OCI-LY1 (cell line): ENCODE measurements around the gene KIAA0586.
A peak's percentile ranks its signal among the peaks of the same experiment; 100 is the strongest.

Experiments
- H2AFZ ChIP-seq: fragments of 200-600 bp; sonication (generic), shearing (Covaris generic); 2 replicates; pipeline ENCODE4 v1.6.0; 2014; ENCODE audit warnings: antibody characterized with exemption, mild to moderate bottlenecking, low read length
- H3F3A ChIP-seq: fragments of 200-600 bp; sonication (generic), shearing (Covaris generic); 2 replicates; pipeline ENCODE4 v1.6.0; 2014; ENCODE audit warnings: mild to moderate bottlenecking, antibody characterized with exemption, low read length, moderate library complexity; ENCODE audit not compliant: insufficient read depth
- H3K27ac ChIP-seq: fragments of 200-600 bp; sonication (generic); 2 replicates; pipeline ENCODE4 v1.5.1; 2014; ENCODE audit warnings: low read length, mixed run types, mild to moderate bottlenecking, low read depth; ENCODE audit not compliant: poor library complexity, severe bottlenecking
- H3K27me3 ChIP-seq: fragments of 200-600 bp; sonication (generic); 2 replicates; pipeline ENCODE4 v1.6.0; 2014; ENCODE audit warnings: antibody characterized with exemption, mild to moderate bottlenecking, low read length, moderate library complexity; ENCODE audit not compliant: insufficient read depth
- H3K36me3 ChIP-seq: fragments of 200-600 bp; sonication (generic); 2 replicates; pipeline ENCODE4 v1.6.1; 2014; ENCODE audit warnings: mild to moderate bottlenecking, antibody characterized with exemption, low read length, moderate library complexity, mixed read lengths; ENCODE audit not compliant: insufficient read depth
- H3K4me1 ChIP-seq: fragments of 200-600 bp; sonication (generic); 2 replicates; pipeline ENCODE4 v1.5.1; 2014; ENCODE audit warnings: mild to moderate bottlenecking, low read length, moderate library complexity; ENCODE audit not compliant: insufficient read depth, severe bottlenecking
- H3K4me2 ChIP-seq: fragments of 200-600 bp; sonication (generic), shearing (Covaris generic); 2 replicates; pipeline ENCODE4 v1.6.1; 2014; ENCODE audit warnings: low read length
- H3K4me3 ChIP-seq: fragments of 200-600 bp; sonication (generic); 2 replicates; pipeline ENCODE4 v1.5.1; 2014; ENCODE audit warnings: low read length, low read depth, mild to moderate bottlenecking, mixed read lengths; ENCODE audit not compliant: poor library complexity, severe bottlenecking
- H3K79me2 ChIP-seq: fragments of 200-600 bp; shearing (Covaris generic); 2 replicates; pipeline ENCODE4 v1.6.1; 2016; ENCODE audit warnings: mixed run types, low read length, mixed read lengths; ENCODE audit not compliant: insufficient read depth
- H3K9ac ChIP-seq: fragments of 200-600 bp; sonication (generic), shearing (Covaris generic); 2 replicates; pipeline ENCODE4 v1.6.1; 2014; ENCODE audit warnings: mild to moderate bottlenecking, low read length, mixed read lengths
- H3K9me2 ChIP-seq: fragments of 200-600 bp; sonication (generic), shearing (Covaris generic); 2 replicates; pipeline ENCODE4 v1.6.1; 2014; ENCODE audit warnings: low read depth, mild to moderate bottlenecking, low read length, mixed read lengths
- H3K9me3 ChIP-seq: fragments of 200-600 bp; shearing (Covaris generic); 2 replicates; pipeline ENCODE4 v1.6.1; 2014; ENCODE audit warnings: low read length, mixed read lengths
- H4K20me1 ChIP-seq: fragments of 200-600 bp; sonication (generic), shearing (Covaris generic); 2 replicates; pipeline ENCODE4 v1.6.0; 2016; ENCODE audit warnings: mild to moderate bottlenecking, low read length; ENCODE audit not compliant: insufficient read depth
- EZH2 ChIP-seq: fragments of 200-600 bp; sonication (generic), shearing (Covaris generic); IDR thresholded peaks from 2 replicates; pipeline ENCODE4 v1.8.0; 2017; ENCODE audit warnings: borderline replicate concordance, mixed run types, mild to moderate bottlenecking, antibody characterized with exemption, low read length, moderate library complexity, mixed read lengths
- TF ChIP-seq, protein P1 (sequence below): fragments of 200-600 bp; sonication (generic), shearing (Covaris generic); IDR thresholded peaks from 2 replicates; pipeline ENCODE4 v1.5.1; 2017; ENCODE audit warnings: mild to moderate bottlenecking, antibody characterized with exemption, low read length, moderate library complexity, mixed read lengths

The KIAA0586 gene

DNA sequence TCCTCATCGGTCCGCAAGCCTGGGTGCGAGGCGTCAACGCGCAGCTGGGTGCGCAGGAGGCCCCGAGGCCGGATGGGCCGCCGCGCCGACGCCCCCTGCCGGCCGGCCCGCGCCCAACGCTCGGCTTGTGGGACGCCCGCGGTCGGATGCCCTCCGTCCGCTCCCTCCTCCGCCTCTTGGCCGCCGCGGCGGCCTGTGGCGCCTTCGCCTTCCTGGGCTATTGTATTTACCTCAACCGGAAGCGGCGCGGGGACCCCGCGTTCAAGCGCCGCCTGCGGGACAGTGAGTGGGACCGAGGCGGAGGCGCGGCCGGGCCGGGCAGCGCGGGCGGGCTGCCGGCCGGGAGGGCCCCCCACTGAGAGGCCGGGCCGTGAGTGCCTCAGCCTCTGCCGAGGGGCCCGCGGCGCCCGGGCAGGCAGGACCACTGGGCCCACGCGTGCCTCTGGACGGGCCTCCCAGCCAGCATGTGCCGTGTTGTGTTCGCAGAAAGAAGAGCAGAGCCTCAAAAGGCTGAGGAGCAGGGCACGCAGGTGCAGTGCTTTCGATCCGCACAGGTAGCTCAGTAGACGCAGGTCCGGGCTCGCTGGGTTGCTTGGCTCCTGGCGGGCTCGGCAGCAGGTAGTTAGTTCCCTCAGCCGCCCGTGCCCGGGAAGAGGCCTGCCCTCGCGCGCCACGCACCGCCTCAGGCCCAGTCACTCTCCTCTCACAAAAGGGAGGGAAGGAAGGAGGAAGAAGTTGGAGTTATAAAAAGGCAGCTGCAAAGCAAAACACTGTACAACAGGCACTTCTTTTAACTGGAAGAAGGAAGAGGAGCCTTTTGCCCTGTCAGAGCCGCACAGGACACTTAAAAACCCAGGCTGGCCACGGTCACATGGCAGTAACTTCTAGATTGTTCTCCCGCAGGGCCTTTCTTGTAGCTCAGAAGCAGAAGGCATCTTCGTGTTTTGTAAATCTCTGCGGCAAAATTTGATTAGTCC is 31.4 kb upstream of the KIAA0586 start, which contains the start of gene TOMM20L:
Gene TOMM20L (plus strand): TSS at position 119 of the 977 bp plus-strand sequence. CDS start 28 bp downstream, at position 147.
- Histone ChIP-seq H3K9ac (peak within 1 kb of the TSS; percentile 75), H3K9me2 (no peaks in the 10 kb centered on the region), H3K79me2 (no peaks in the 10 kb centered on the region), H3K27ac (peak within 1 kb of the TSS; percentile 34), H3F3A (no peaks in the 10 kb centered on the region), H3K4me3 (peak within 1 kb of the TSS; percentile 62), H3K36me3 (no peaks in the 10 kb centered on the region), H3K4me2 (peak within 1 kb of the TSS; percentile 74), H2AFZ (peak within 1 kb of the TSS; percentile 94; the same call in 1 of the 2 replicates), H4K20me1 (no peaks in the 10 kb centered on the region), H3K4me1 (peaks cover 28% of the 10 kb centered on the region), H3K9me3 (no peaks in the 10 kb centered on the region), H3K27me3 (no peaks in the 10 kb centered on the region)
- TF ChIP-seq EZH2: no peak
- TF ChIP-seq, protein P1, sequence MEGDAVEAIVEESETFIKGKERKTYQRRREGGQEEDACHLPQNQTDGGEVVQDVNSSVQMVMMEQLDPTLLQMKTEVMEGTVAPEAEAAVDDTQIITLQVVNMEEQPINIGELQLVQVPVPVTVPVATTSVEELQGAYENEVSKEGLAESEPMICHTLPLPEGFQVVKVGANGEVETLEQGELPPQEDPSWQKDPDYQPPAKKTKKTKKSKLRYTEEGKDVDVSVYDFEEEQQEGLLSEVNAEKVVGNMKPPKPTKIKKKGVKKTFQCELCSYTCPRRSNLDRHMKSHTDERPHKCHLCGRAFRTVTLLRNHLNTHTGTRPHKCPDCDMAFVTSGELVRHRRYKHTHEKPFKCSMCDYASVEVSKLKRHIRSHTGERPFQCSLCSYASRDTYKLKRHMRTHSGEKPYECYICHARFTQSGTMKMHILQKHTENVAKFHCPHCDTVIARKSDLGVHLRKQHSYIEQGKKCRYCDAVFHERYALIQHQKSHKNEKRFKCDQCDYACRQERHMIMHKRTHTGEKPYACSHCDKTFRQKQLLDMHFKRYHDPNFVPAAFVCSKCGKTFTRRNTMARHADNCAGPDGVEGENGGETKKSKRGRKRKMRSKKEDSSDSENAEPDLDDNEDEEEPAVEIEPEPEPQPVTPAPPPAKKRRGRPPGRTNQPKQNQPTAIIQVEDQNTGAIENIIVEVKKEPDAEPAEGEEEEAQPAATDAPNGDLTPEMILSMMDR: peak; percentile 82

DNA sequence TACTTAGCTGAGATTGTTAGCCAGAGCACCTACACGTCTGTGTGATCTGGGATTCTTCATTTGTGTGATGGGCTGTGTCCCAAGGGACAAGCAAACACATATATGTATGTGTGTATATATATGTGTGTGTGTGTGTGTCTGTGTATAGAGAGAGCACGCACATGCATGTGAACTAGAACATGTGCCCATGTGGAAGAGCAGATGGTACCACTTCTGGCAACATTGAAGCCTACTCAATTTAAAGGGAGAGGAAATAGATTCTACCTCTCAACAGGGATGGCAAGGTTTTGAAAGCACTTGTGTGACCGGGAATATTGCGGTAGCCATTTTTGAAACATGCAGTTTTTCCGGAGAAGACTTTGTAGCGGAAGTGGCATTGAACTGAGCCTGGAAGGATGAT is 30.4 kb upstream of the KIAA0586 start:
- TF ChIP-seq, protein P1: no peak
- no peak for TF ChIP-seq EZH2

DNA sequence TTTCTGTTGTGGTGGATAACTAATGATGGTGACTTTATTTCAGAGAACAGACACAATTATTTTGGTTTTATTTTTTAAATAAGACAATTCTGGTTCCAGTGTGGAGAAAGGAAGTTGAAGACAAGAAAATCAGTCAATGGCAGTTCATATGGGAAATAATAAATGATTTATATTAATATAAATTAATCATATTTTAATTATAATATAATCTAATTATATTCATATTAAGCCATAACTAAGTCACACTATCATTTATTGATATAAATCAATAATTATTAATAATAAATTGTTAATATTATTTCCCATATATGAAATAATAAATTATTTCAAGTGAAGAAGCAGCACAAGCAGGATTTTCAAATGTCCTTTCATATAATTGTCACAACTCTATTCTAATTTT is 29.0 kb upstream of the KIAA0586 start:
- Histone ChIP-seq H3K79me2 (no peaks in the 10 kb centered on the region), H3K9ac (no peak overlapping the region), H3K36me3 (no peaks in the 10 kb centered on the region), H3K9me3 (no peaks in the 10 kb centered on the region), H3K27me3 (no peaks in the 10 kb centered on the region), H3K4me3 (no peak overlapping the region), H3K9me2 (no peaks in the 10 kb centered on the region), H4K20me1 (no peaks in the 10 kb centered on the region), H2AFZ (no peak overlapping the region), H3K4me1 (peaks cover 28% of the 10 kb centered on the region), H3F3A (no peaks in the 10 kb centered on the region), H3K27ac (no peak overlapping the region), H3K4me2 (no peak overlapping the region)
- no peak for TF ChIP-seq EZH2
- TF ChIP-seq, protein P1: no peak

More for the DNA sequence above, 30.4 kb upstream of the KIAA0586 start:
- H2AFZ ChIP-seq: no peak overlapping the region
- no peak overlapping the region for H3K27ac ChIP-seq
- H4K20me1 ChIP-seq: no peaks in the 10 kb centered on the region
- peaks cover 28% of the 10 kb centered on the region for H3K4me1 ChIP-seq
- no peak overlapping the region for H3K4me2 ChIP-seq
- no peaks in the 10 kb centered on the region for H3K79me2 ChIP-seq
- no peak overlapping the region for H3K4me3 ChIP-seq
- no peak overlapping the region for H3K9ac ChIP-seq
- H3K36me3 ChIP-seq: no peaks in the 10 kb centered on the region
- H3F3A ChIP-seq: no peaks in the 10 kb centered on the region
- H3K9me3 ChIP-seq: no peaks in the 10 kb centered on the region
- no peaks in the 10 kb centered on the region for H3K9me2 ChIP-seq
- no peaks in the 10 kb centered on the region for H3K27me3 ChIP-seq
